GM19193 (cell line): ENCODE measurements around the gene OR8B8.

Experiments used
- POLR2A ChIP-seq: IDR thresholded peaks from 4 replicates; pipeline ENCODE4 v1.6.1; 2011; ENCODE audit not compliant: insufficient read depth, insufficient read length; ENCODE audit errors: extremely low read depth

The OR8B8 gene

DNA sequence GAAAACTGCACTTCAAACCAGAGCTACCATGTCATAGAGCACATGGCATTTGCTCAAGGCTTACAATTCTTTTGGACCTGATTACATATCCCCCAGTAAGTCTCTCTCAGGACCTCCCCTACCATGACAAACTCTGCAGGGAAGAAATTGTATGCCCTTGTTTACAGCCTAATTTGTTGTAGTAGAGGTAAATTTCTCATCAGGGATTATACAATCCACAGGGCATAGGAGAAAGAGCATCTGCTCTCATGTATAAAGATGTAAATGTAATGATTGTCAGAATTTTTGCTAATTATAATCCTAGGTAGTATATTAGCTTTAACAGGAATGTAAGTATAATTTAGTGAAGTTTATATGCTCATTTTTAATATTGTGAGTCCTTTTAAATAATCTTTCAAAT, 46.6 kb downstream of the OR8B8 start, which contains the start of gene OR8B3:
TSS of gene OR8B3 (minus strand) at position 101 of the 400 bp plus-strand sequence. CDS start 1,673 bp downstream, outside the sequence.
- TF ChIP-seq POLR2A, result no peak

DNA sequence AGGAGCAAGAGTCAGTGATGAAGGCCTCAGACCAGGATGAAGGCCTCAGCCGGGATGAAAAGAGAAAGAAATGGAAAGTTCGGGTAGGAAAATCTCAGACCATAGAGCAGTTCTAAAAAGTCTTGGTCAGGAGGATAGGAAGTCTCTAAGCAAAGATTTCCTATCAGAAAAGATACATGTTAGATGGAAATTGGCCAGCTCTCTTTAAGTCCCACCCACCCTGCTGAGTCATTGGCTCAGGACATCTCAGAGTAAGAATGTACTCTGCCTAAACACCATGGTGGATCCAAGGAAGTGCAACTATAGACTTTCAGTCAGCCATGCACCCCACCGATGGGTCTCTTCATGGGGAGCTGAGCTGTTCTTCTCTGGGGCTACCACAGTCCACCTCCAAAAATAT, 51.1 kb downstream of the OR8B8 start:
- no peak for TF ChIP-seq POLR2A
